AG04449 (cell line): ENCODE results near the gene LRSAM1.

Experiments used
- CTCF ChIA-PET: fragments of 350-600 bp; formaldehyde crosslinking; extraction: SDS; loops from one replicate; lab custom pipeline; 2021; ENCODE audit warnings: antibody characterized with exemption; lab: Yijun Ruan, JAX
- POLR2A ChIA-PET: fragments of 400-600, 350-600 bp; formaldehyde crosslinking; extraction: SDS; loops from one replicate; lab custom pipeline; 2020; ENCODE audit warnings: antibody characterized with exemption, inconsistent platforms; lab: Yijun Ruan, JAX
- DNase-seq: peaks from one replicate; pipeline ENCODE4 v3.0.0-alpha.2; 2010; ENCODE audit warnings: low read depth, low spot score
- H3K4me3 ChIP-seq: 2 replicates; pipeline ENCODE4 v1.5.1; 2011; ENCODE audit warnings: low read depth, mild to moderate bottlenecking, control low read depth, low read length
- TF ChIP-seq, protein P1 (sequence below): IDR thresholded peaks from one replicate; pipeline ENCODE4 v1.5.1; 2011; ENCODE audit warnings: mild to moderate bottlenecking, moderate library complexity, low read length, control low read depth, inconsistent platforms; ENCODE audit not compliant: insufficient read depth; ENCODE audit errors: missing control alignments

LRSAM1 gene

DNA sequence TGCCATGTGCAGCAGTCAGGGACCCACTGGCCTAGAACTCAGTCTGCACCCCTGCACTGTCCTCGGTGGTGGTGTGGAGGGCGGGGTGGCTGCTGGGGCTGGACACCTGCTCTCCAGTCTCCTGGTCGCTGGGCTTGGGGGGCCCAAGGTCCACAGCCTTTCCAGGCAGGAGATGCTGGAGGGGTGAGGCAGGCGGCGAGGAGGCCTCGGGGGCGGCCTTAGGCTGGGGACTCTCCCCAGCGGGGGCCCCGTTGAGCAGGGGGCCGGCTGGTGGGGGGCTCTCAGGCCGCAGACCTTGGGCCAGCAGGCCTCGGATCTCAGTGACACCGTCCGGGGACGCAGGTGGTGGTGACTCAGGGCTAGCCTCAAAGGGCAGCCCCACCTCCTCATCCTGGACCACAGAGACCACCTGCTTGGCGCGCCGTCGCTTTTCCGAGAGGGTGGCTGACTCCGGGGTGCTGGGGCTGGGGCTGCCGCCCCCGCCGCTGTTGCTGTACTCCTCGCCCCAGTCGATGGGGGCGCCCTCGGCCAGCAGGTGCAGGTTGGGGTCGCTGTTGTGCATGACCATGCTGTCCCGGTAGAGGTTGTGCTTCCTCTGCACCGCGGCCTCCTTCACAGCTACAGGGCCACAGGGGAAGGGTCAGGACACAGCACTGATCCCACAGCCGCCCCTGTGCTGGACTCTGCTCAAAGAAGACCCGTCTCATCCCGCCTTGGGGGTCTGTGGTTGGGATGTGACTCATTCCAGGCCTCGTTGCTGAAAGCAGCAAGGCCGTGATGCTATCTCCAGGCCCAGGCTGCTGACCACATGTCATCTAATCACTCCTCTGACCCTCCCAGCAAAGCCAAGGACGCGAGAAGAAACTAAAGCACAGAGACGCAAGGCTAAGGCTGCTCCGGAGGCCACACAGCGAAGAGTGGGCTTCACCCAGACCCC lies 55.8 kb downstream of the LRSAM1 start:
- ChIA-PET POLR2A (interaction anchor here (0.8 kb wide), 1 partner anchor 10 kb away, joined by 3 read pairs; no protein-coding TSS in a partner anchor), CTCF (interaction anchor here (0.9 to 15.1 kb wide), 4 partner anchors 9 to 228 kb away, joined by 3 to 322 read pairs (median 4); partner anchors contain the start of gene TOR2A)
- no peak overlapping the region for H3K4me3 ChIP-seq
- no peak for DNase-seq
- TF ChIP-seq, protein P1, sequence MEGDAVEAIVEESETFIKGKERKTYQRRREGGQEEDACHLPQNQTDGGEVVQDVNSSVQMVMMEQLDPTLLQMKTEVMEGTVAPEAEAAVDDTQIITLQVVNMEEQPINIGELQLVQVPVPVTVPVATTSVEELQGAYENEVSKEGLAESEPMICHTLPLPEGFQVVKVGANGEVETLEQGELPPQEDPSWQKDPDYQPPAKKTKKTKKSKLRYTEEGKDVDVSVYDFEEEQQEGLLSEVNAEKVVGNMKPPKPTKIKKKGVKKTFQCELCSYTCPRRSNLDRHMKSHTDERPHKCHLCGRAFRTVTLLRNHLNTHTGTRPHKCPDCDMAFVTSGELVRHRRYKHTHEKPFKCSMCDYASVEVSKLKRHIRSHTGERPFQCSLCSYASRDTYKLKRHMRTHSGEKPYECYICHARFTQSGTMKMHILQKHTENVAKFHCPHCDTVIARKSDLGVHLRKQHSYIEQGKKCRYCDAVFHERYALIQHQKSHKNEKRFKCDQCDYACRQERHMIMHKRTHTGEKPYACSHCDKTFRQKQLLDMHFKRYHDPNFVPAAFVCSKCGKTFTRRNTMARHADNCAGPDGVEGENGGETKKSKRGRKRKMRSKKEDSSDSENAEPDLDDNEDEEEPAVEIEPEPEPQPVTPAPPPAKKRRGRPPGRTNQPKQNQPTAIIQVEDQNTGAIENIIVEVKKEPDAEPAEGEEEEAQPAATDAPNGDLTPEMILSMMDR, result no peak

DNA sequence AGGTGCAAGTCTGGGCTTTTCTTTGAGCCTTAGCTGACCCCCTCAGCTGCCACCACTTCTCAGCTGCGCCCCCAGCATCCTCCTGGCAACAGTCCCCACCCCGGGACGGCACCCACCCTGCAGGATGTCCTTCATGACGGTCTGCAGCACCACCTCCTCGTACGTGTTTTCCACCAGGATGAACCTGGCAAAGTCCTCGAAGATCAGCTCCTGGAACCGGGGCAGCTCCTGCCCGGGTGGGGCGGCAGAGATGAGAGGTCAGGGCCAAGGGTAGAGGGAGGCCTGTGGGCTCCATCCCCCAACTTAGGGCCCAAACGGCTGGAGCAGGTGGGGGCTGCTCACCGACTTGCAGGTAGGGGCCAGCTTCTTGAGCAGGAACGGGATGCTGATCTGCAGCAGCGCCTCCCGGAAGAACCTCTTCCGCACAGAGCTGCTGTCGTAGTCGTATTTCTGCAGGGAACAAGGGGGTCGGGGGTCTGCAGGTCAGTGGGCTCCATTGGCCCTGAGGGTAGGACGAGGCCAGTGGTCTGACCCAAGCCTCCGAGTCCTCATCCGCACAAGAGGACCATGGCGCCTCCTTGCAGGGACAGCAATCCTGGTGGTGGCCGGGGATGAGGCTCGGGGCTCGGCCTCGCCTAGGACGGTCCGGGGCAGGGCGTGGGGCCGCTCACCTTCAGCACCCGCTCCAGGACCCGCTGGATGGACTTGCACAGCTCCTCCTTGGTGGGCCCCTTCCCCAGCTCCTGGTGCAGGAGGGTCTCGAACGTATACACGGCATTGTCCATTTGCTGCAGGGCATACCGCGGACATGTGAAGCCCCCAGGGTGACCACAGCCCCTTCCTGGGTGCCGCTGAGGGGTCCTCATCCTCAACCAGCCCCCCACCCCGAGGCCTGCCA lies 56.7 kb downstream of the LRSAM1 start:
- no peak overlapping the region for H3K4me3 ChIP-seq
- TF ChIP-seq, protein P1, result no peak
- DNase-seq, result no peak
- ChIA-PET CTCF (interaction anchor here (0.9 to 15.1 kb wide), 7 partner anchors 13 to 414 kb away, joined by 3 to 322 read pairs (median 4); partner anchors contain the start of gene TOR2A), POLR2A (interaction anchor here (0.8 kb wide), 1 partner anchor 57 kb away, joined by 3 read pairs; the partner anchor contains the start of genes LRSAM1 and RPL12)

DNA sequence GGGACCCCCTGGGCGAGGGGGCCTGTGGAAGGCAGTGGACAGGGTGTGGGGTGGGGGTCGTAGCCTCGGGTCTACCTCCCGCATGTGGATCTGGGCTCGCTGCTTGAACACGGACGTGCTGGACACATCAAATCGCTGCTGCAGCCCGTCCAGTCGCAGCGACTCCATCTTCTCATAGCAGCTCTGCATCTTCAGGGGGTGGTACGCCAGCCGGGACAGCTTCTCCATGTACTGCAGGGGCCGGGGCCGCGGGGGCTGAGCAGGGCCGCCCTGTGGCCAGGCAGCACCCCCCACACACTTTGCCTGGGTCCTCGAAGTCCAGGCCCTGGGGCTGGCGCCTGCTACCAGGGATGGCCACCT lies 57.6 kb downstream of the LRSAM1 start:
- DNase-seq, result no peak
- POLR2A ChIA-PET, result no interaction called here
- CTCF ChIA-PET, result interaction anchor here (1.5 to 15.1 kb wide), 3 partner anchors 19 to 226 kb away, joined by 3 to 322 read pairs (median 5); partner anchors contain the start of gene TOR2A
- TF ChIP-seq, protein P1, result no peak
- no peak overlapping the region for H3K4me3 ChIP-seq

DNA sequence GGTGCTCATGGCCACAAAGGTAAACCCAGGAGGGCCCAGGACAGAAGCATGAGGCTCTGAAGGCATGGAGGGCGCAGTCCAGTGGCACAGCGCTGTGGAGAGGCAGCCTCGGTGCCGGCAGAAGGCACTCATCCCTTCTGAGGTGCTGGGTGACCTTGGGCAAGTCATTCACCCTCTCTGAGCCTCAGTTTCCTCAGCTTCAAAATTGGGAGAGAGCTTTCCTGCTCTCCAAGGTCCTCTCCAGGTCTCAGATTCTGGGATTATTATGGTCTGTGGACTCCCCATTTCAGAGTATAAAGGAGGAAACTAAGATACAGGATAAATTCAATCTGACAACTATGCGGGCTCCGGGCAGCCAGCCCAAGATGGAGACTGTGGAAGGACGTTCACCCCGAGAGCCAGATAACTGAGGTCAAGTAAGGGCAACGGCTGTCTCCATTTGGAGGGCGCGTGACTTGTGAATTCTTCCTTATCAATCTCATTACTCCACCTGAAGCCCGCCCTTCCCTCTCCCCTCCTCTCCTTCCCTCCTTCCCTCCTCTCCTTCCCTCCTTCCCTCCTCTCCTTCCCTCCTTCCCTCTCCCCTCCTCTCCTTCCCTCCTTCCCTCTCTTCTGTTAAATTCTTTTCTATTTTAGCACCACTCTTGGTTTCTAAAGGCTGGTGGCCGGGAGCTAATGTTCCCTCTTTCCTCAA lies 58.1 kb downstream of the LRSAM1 start:
- ChIA-PET POLR2A (no interaction called here), CTCF (interaction anchor here (0.9 to 15.1 kb wide), 4 partner anchors 16 to 226 kb away, joined by 3 to 322 read pairs (median 4); partner anchors contain the start of gene TOR2A)
- TF ChIP-seq, protein P1, result no peak
- no peak overlapping the region for H3K4me3 ChIP-seq
- no peak for DNase-seq

DNA sequence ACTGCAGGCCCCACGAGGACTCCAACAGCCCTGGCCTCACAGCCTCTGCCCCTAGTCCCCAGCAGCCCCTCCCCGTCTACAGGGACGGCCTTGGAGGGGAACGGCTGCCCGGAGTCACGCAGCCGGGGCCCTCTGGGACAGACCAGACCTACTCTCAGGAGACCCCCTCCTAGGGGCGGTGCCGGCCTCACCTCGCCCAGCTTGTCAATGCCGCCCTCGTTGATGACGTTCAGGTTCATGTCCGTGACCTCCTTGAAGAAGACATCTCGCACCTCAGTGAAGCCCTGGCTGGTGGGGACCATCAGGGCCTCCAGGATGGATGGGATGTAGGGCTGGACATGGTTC lies 58.6 kb downstream of the LRSAM1 start:
- H3K4me3 ChIP-seq, result no peak overlapping the region
- CTCF ChIA-PET, result interaction anchor here (0.9 to 15.1 kb wide), 3 partner anchors 16 to 225 kb away, joined by 3 to 322 read pairs (median 5); partner anchors contain the start of gene TOR2A
- POLR2A ChIA-PET, result no interaction called here
- TF ChIP-seq, protein P1, result no peak
- no peak for DNase-seq
